Measurements from ENCODE around the gene RFX5. TPM values are rescaled to one million over a fixed set of nuclear protein-coding genes. Genes with fewer than 3 reads are reported as not detected.

Gene RFX5
- total RNA-seq, 3 donors from 2014 or later, result 17.9 to 34.5 (median 25.9) TPM

- Histone ChIP-seq H3K4me1 (no peaks in the 10 kb centered on the region), H3K27ac (no peak overlapping the region), H3K36me3 (no peaks in the 10 kb centered on the region), H3K4me3 (no peak overlapping the region), H3K27me3 (no peaks in the 10 kb centered on the region), H3K9me3 (no peaks in the 10 kb centered on the region)
- intact Hi-C loops (cut with DNase I; ENCODE audit: low total_unique reads), result no loop called here
- TF ChIP-seq POLR2AphosphoS5 (IDR thresholded peaks at IDR 0.05), result no peak
- TF ChIP-seq POLR2A (IDR thresholded peaks at IDR 0.05), result no peak
- TF ChIP-seq CTCF (IDR thresholded peaks at IDR 0.05), result no peak
- DNase-seq (ENCODE audit: low spot score in 2 of 2), result no peak
Observed at GRCh38 chr1:151384584-151384983, 37.5 kb upstream of the RFX5 start.

- TF ChIP-seq POLR2AphosphoS5 (IDR thresholded peaks at IDR 0.05) (no peak), POLR2A (IDR thresholded peaks at IDR 0.05) (no peak), CTCF (IDR thresholded peaks at IDR 0.05) (no peak)
- no peak overlapping the region for H3K27ac ChIP-seq
- no peaks in the 10 kb centered on the region for H3K4me1 ChIP-seq
- H3K9me3 ChIP-seq, result no peaks in the 10 kb centered on the region
- no peaks in the 10 kb centered on the region for H3K27me3 ChIP-seq
- H3K4me3 ChIP-seq, result no peak overlapping the region
- H3K36me3 ChIP-seq, result no peaks in the 10 kb centered on the region
- intact Hi-C loops (cut with DNase I; ENCODE audit: low total_unique reads), result loop anchor here (5.0 kb wide), 1 partner anchor 595 kb away; no protein-coding TSS in a partner anchor
- no peak for DNase-seq (ENCODE audit: low spot score in 2 of 2)
Observed at GRCh38 chr1:151377150-151377884, 30.3 kb upstream of the RFX5 start.

- H3K36me3 ChIP-seq, result no peaks in the 10 kb centered on the region
- DNase-seq (ENCODE audit: low spot score in 2 of 2), result no peak
Observed at GRCh38 chr1:151373196-151373595, 26.1 kb upstream of the RFX5 start.

GRCh38 chr1:151372058-151372934 lies 25.2 kb upstream of the RFX5 start, which contains the start of gene SELENBP1:
Gene SELENBP1, minus strand, starts transcription at chr1:151372705. Its CDS starts 64 bp downstream, at chr1:151372641.
- intact Hi-C loops (cut with DNase I; ENCODE audit: low total_unique reads), result no loop called here
- H3K27me3 ChIP-seq, result no peaks in the 10 kb centered on the region
- H3K36me3 ChIP-seq, result no peaks in the 10 kb centered on the region
- DNase-seq (ENCODE audit: low spot score in 2 of 2), result peak; percentile 68 to 90
- TF ChIP-seq CTCF (IDR thresholded peaks at IDR 0.05) (no peak), POLR2AphosphoS5 (IDR thresholded peaks at IDR 0.05) (peak in 2 of 3 donors; percentile 58 to 71), POLR2A (IDR thresholded peaks at IDR 0.05) (peak; percentile 47)
- H3K4me3 ChIP-seq, result peak within 1 kb of the TSS; percentile 37 to 61 (median 52)
- H3K9me3 ChIP-seq, result no peaks in the 10 kb centered on the region
- peaks cover 0 to 9% of the 10 kb centered on the region in 2 donors for H3K4me1 ChIP-seq
- peak within 1 kb of the TSS; percentile 73 to 81 for H3K27ac ChIP-seq

More at GRCh38 chr1:151373196-151373595, 26.1 kb upstream of the RFX5 start:
- TF ChIP-seq CTCF (IDR thresholded peaks at IDR 0.05) (no peak), POLR2A (IDR thresholded peaks at IDR 0.05) (no peak), POLR2AphosphoS5 (IDR thresholded peaks at IDR 0.05) (no peak)
- Histone ChIP-seq H3K27ac (peak overlapping the region in 1 of 2 donors; percentile 73), H3K9me3 (no peaks in the 10 kb centered on the region), H3K4me1 (peaks cover 0 to 9% of the 10 kb centered on the region in 2 donors), H3K27me3 (no peaks in the 10 kb centered on the region), H3K4me3 (no peak overlapping the region)
- intact Hi-C loops (cut with DNase I; ENCODE audit: low total_unique reads), result no loop called here
